Subcutaneous adipose tissue (tissue), 4 donors: Measurements from ENCODE around the gene LCE1A. TPM values are rescaled to one million over a fixed set of nuclear protein-coding genes. Genes with fewer than 3 reads are reported as not detected.

Experiments used
- total RNA-seq, 4 donors: library from RNA; depleted of rRNA; stranded (reverse); fragments of >200 nt; gene quantifications; one replicate each; pipeline ENCODE4 v1.1.0, GENCODE V29; 2016
- TF ChIP-seq, protein P1 (sequence below): fragments of 450-650 bp; IDR thresholded peaks from one replicate; pipeline ENCODE4 v1.5.1; 2016; ENCODE audit warnings: low read depth, mild to moderate bottlenecking, control low read depth, antibody characterized with exemption, moderate library complexity

Gene LCE1A
- total RNA-seq, 4 donors from 2014 or later: not detected

GRCh38 chr1:152866321-152866720 is 39.0 kb downstream of the LCE1A start:
- TF ChIP-seq, protein P1, sequence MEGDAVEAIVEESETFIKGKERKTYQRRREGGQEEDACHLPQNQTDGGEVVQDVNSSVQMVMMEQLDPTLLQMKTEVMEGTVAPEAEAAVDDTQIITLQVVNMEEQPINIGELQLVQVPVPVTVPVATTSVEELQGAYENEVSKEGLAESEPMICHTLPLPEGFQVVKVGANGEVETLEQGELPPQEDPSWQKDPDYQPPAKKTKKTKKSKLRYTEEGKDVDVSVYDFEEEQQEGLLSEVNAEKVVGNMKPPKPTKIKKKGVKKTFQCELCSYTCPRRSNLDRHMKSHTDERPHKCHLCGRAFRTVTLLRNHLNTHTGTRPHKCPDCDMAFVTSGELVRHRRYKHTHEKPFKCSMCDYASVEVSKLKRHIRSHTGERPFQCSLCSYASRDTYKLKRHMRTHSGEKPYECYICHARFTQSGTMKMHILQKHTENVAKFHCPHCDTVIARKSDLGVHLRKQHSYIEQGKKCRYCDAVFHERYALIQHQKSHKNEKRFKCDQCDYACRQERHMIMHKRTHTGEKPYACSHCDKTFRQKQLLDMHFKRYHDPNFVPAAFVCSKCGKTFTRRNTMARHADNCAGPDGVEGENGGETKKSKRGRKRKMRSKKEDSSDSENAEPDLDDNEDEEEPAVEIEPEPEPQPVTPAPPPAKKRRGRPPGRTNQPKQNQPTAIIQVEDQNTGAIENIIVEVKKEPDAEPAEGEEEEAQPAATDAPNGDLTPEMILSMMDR: no peak

DNA sequence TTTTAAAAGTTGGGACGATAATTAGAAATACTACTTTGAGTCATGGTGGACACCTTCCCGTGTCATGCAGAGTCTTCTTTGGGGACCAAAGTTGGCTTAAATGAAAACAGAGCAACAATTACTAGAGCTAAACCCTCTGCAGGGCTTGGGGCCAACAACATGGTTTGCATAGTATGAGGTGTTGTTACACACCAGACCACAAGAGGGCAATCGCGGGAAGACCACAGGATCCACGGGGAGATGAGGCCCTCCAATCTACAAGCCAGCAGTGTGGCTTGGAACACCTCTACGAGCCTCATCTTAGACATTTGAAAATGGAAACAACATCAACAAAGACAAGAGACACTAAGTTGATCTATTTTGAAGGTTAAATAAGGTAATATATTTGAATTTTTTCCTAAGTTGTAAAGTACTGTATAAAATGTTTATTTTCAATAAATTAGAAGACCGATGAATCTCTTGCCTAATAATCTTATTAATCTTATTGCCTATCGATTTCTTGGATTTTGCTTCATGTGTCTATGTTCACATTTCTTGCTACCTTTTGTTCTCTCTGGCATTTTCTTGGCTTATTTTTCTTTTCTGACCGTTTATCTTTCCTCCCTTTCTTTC is 42.6 kb downstream of the LCE1A start:
- TF ChIP-seq, protein P1: no peak

DNA sequence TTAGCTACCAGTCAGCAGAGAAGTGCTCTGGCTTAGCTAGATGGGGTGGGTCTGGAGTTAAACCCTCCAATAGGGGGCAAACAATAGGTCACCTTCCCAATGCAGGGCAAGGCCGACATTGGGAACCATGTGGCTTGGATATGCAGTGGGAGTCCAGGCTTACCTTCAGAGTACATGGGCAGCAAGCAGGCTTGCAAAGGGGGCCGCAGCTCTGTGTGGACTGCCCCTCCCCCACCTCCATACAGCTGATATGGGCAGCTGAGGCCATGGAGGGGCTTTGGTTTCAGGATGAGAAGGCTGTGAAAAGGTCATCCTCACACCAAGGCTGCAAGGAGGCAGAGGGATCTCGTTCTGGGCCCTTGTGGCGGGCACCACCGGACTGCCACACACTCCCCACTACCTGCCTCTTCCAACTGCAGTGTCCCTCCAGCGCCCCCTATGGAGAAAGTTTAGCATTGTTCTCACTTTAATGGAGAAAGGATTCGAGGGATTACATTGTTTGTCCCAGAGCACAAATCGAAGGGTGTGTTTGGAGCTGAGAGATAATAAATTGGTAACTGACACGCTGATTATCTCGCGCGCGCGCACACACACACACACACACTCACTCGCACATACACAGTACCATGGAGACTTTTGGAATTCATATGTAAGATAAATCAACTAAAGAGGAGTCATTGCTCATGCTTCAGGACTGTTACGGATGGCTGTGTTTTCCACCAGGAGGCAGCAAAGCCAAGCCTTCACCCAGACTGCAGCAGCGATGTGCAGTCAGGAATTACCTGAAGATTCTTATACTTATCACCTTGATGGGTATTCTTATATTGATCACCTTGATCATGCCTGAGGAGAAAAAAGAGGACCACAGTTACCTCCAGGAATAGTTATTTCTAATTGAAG is 43.8 kb downstream of the LCE1A start:
- TF ChIP-seq, protein P1: no peak

- TF ChIP-seq, protein P1: no peak
These were observed 44.5 kb downstream of the LCE1A start for GRCh38 chr1:152871731-152872126.

GRCh38 chr1:152873495-152873894 is 46.2 kb downstream of the LCE1A start:
- TF ChIP-seq, protein P1: no peak

GRCh38 chr1:152876827-152877226 is 49.6 kb downstream of the LCE1A start:
- TF ChIP-seq, protein P1: no peak

Other genes starting within 250 kb of the LCE1A start
- not detected for gene LCE3D, start 247.0 kb upstream of the LCE1A start, total RNA-seq
- not detected for gene LCE3C, start 227.2 kb upstream of the LCE1A start, total RNA-seq
- not detected for gene LCE3B, start 213.7 kb upstream of the LCE1A start, total RNA-seq
- gene LCE3A, start 204.4 kb upstream of the LCE1A start, total RNA-seq: not detected
- gene LCE2D, start 164.1 kb upstream of the LCE1A start, total RNA-seq: not detected
- not detected for gene LCE2C, start 152.2 kb upstream of the LCE1A start, total RNA-seq
- not detected for gene LCE2B, start 141.3 kb upstream of the LCE1A start, total RNA-seq
- not detected for gene LCE2A, start 129.1 kb upstream of the LCE1A start, total RNA-seq
- gene LCE4A, start 119.3 kb upstream of the LCE1A start, total RNA-seq: not detected
- not detected for gene KPRP, start 69.4 kb upstream of the LCE1A start, total RNA-seq
- gene LCE1F, start 52.3 kb upstream of the LCE1A start, total RNA-seq: not detected
- gene LCE1E, start 41.2 kb upstream of the LCE1A start, total RNA-seq: not detected
- gene LCE1D, start 30.8 kb upstream of the LCE1A start, total RNA-seq: not detected
- not detected for gene LCE1C, start 20.8 kb upstream of the LCE1A start, total RNA-seq
- not detected for gene LCE1B, start 15.5 kb upstream of the LCE1A start, total RNA-seq
- gene LCE6A, start 15.4 kb downstream of the LCE1A start, total RNA-seq: not detected
- not detected for gene LCE7A, start 32.5 kb downstream of the LCE1A start, total RNA-seq
- gene SMCP, start 50.8 kb downstream of the LCE1A start, total RNA-seq: not detected
- not detected for gene IVL, start 81.1 kb downstream of the LCE1A start, total RNA-seq
- not detected for gene SPRR5, start 119.7 kb downstream of the LCE1A start, total RNA-seq
- gene SPRR4, start 143.2 kb downstream of the LCE1A start, total RNA-seq: not detected
- gene SPRR1A, start 156.6 kb downstream of the LCE1A start, total RNA-seq: not detected
- gene SPRR3, start 174.3 kb downstream of the LCE1A start, total RNA-seq: not detected
- not detected for gene SPRR1B, start 203.7 kb downstream of the LCE1A start, total RNA-seq
- gene SPRR2D, start 213.6 kb downstream of the LCE1A start, total RNA-seq: not detected
- gene SPRR2A, start 230.0 kb downstream of the LCE1A start, total RNA-seq: not detected
- not detected for gene SPRR2B, start 244.1 kb downstream of the LCE1A start, total RNA-seq